Left ventricle myocardium inferior (tissue), 1 donor: Measurements from ENCODE around the gene SYNE1. TPM values are rescaled to one million over a fixed set of nuclear protein-coding genes. Genes with fewer than 3 reads are reported as not detected.

ENCODE experiments used
- DNase-seq: peaks from one replicate; pipeline ENCODE4 v3.0.0-alpha.2; 2020
- H3K27ac ChIP-seq: fragments of 200-600 bp; replicated peaks from 2 replicates; pipeline ENCODE4 v1.8.0; 2021
- H3K27me3 ChIP-seq: fragments of 200-600 bp; 2 replicates; pipeline ENCODE4 v1.8.0; 2021; ENCODE audit warnings: low read depth
- H3K36me3 ChIP-seq: fragments of 200-600 bp; 2 replicates; pipeline ENCODE4 v1.8.0; 2021
- H3K4me1 ChIP-seq: fragments of 200-600 bp; 2 replicates; pipeline ENCODE4 v1.8.0; 2021
- H3K4me3 ChIP-seq: fragments of 200-600 bp; 2 replicates; pipeline ENCODE4 v1.8.0; 2021; ENCODE audit warnings: mild to moderate bottlenecking, moderate library complexity
- H3K9me3 ChIP-seq: fragments of 200-600 bp; replicated peaks from 2 replicates; pipeline ENCODE4 v1.8.0; 2021
- intact Hi-C: fragments of 100-400 bp; cut with micrococcal nuclease; formaldehyde crosslinking; loops from one replicate; pipeline ENCODE4 v1.11.0; 2022
- total RNA-seq: library from RNA; stranded (reverse); fragmentation: NEBNext Ultra II Directional; extraction: Animal tissue kit (Norgen Biotek cat#: 25700); gene quantifications from one replicate; pipeline ENCODE4 v1.2.1, GENCODE V29; 2021
- TF ChIP-seq, protein P1 (sequence below): fragments of 200-600 bp; IDR thresholded peaks from 2 replicates; pipeline ENCODE4 v1.8.0; 2021; ENCODE audit warnings: antibody characterized with exemption, mild to moderate bottlenecking, borderline replicate concordance
- donor health status: DM: no; HTN: yes; CAD: no; lungs with severe emphysema.

The SYNE1 gene
- total RNA-seq, 1 donor from 2014 or later: 105 TPM

DNA sequence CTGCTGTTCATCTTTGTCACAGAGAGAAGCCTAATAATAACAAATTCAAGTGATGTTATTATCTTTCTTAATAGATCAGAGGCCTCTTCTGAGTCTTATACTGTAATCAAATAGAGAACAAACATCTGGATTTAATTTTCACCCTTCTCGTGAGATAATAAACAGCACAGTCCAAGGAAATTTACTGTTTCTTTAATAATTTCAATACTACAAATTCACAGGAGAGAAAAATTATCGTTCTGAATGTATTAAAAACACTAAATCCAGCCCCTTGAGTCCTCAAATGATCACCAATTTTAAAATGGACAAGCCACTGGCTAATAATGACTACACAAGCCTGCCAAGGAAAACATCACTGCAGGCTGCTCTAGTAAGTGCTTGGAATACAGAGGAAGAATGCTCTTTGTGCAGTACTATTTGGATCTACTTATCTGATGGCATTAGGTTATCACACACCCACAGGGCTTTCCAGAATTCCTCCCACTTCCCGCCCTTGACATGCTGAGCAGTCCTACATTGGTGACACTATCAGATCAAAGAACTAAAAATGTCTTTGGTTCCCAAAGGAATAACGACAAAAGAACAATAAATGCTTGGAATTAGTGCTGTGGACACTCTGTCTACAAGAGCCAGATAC, 38.1 kb downstream of the SYNE1 start:
- no peak for DNase-seq
- peak overlapping the region; percentile 64 for H3K27ac ChIP-seq

DNA sequence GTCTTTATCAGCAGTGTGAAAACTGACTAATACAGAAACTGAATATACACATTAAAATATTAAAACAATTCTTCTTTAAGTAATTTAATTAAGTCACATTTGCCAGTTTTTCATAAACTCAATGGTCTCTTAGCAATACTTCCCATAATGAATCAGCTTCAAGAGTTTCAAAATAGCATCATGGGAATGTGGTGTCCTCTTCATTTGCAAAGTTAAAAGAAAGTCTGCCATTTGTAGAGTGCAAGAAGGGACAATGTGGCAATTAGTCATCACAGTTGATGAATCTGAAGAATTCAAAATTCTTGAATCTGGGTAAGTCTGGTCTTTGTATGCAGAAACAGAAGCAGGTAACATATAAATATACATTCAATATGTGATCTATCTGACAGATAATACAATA, 38.7 kb downstream of the SYNE1 start:
- peak overlapping the region; percentile 64 for H3K27ac ChIP-seq
- peaks cover 35% of the 10 kb centered on the region for H3K4me1 ChIP-seq
- no peak overlapping the region for H3K4me3 ChIP-seq
- DNase-seq: no peak
- intact Hi-C loops: no loop called here
- H3K36me3 ChIP-seq: no peaks in the 10 kb centered on the region
- H3K27me3 ChIP-seq: no peaks in the 10 kb centered on the region
- H3K9me3 ChIP-seq: no peaks in the 10 kb centered on the region
- TF ChIP-seq, protein P1, sequence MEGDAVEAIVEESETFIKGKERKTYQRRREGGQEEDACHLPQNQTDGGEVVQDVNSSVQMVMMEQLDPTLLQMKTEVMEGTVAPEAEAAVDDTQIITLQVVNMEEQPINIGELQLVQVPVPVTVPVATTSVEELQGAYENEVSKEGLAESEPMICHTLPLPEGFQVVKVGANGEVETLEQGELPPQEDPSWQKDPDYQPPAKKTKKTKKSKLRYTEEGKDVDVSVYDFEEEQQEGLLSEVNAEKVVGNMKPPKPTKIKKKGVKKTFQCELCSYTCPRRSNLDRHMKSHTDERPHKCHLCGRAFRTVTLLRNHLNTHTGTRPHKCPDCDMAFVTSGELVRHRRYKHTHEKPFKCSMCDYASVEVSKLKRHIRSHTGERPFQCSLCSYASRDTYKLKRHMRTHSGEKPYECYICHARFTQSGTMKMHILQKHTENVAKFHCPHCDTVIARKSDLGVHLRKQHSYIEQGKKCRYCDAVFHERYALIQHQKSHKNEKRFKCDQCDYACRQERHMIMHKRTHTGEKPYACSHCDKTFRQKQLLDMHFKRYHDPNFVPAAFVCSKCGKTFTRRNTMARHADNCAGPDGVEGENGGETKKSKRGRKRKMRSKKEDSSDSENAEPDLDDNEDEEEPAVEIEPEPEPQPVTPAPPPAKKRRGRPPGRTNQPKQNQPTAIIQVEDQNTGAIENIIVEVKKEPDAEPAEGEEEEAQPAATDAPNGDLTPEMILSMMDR: no peak

More for the DNA sequence above, 38.1 kb downstream of the SYNE1 start:
- H3K4me1 ChIP-seq: peaks cover 35% of the 10 kb centered on the region
- TF ChIP-seq, protein P1: no peak
- H3K4me3 ChIP-seq: no peak overlapping the region
- no peaks in the 10 kb centered on the region for H3K9me3 ChIP-seq
- no peaks in the 10 kb centered on the region for H3K27me3 ChIP-seq
- intact Hi-C loops: no loop called here
- no peaks in the 10 kb centered on the region for H3K36me3 ChIP-seq

DNA sequence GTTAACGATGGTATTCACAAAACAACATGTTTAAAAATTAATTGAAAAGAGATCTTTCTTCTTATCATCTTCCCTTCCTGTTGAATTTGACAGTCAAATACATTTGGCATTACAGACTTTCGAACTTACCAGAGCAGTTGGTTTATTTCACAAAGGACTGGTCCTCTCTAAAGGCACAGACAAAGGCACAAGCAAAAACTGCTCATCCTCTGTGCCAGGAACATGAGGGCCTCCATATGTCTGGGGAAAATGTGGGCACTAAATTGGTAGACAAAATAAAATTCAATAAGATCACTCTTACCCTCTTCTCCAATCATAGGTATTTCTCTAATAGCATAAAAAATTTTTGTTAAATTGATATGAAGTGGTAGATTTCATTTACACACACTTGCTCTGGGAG, 40.4 kb downstream of the SYNE1 start:
- TF ChIP-seq, protein P1: no peak
- no peak for DNase-seq
- Histone ChIP-seq H3K27ac (no peak overlapping the region), H3K36me3 (no peaks in the 10 kb centered on the region), H3K4me1 (peaks cover 35% of the 10 kb centered on the region), H3K27me3 (no peaks in the 10 kb centered on the region), H3K9me3 (peaks cover 6% of the 10 kb centered on the region), H3K4me3 (no peak overlapping the region)
- intact Hi-C loops: no loop called here

DNA sequence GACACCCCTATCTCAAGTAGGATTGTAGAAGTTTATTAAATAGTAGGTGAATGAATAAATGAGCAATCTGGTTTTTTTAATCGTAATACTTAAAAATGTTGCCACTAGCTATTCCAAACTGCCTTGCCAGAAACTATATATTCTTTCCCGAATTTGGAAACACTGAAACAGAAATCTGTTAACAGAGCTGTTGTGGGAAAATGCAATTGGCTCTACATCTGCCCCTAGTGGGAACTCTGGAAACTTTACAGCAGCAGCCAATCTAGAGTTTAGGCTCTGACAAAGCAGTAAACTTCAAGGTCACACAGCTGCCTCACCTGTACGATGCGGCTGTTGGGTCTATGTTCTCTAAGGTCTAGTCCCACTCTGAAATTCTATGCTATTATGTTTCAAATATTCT, 41.7 kb downstream of the SYNE1 start:
- Histone ChIP-seq H3K36me3 (no peaks in the 10 kb centered on the region), H3K27ac (no peak overlapping the region), H3K9me3 (peaks cover 8% of the 10 kb centered on the region), H3K4me3 (no peak overlapping the region), H3K4me1 (peaks cover 33% of the 10 kb centered on the region), H3K27me3 (no peaks in the 10 kb centered on the region)
- no peak for DNase-seq
- TF ChIP-seq, protein P1: peak; percentile 46
- intact Hi-C loops: no loop called here

GRCh38 chr6:152594701-152595100, 42.5 kb downstream of the SYNE1 start:
- Histone ChIP-seq H3K36me3 (no peaks in the 10 kb centered on the region), H3K9me3 (peaks cover 8% of the 10 kb centered on the region), H3K4me3 (no peak overlapping the region), H3K4me1 (peaks cover 30% of the 10 kb centered on the region), H3K27ac (no peak overlapping the region), H3K27me3 (no peaks in the 10 kb centered on the region)
- TF ChIP-seq, protein P1: no peak
- DNase-seq: no peak
- intact Hi-C loops: no loop called here
